Measurements from ENCODE around the gene PIP5K1C.

- TF ChIP-seq CTCF (IDR thresholded peaks at IDR 0.05; ENCODE audit: borderline replicate concordance, extremely low read depth, low read length, poor library complexity, severe bottlenecking) (no peak), EZH2 (IDR thresholded peaks at IDR 0.05; ENCODE audit: borderline replicate concordance, low read depth, low read length, severe bottlenecking) (no peak)
Observed at GRCh38 chr19:3645726-3646125, 54.5 kb downstream of the PIP5K1C start.
